Measurements from ENCODE around the gene PAK6. TPM values are rescaled to one million over a fixed set of nuclear protein-coding genes. Genes with fewer than 3 reads are reported as not detected.

Gene PAK6
- total and polyA plus RNA-seq, 9 of the 15 experiments (the other 6 are each of a cell fraction or from before 2014, with no cell fraction given), result 0.03 to 0.74 (median 0.16) TPM; not detected in 2

- TF ChIP-seq HBP1 (CRISPR knock-in tag; IDR thresholded peaks at IDR 0.05) (no peak), CTBP1 (IDR thresholded peaks at IDR 0.05; ENCODE audit: borderline replicate concordance) (peak; percentile 62; the same call in 1 of the 2 replicates), CBFB (CRISPR knock-in tag; IDR thresholded peaks at IDR 0.05) (no peak), BRD4 (IDR thresholded peaks at IDR 0.05) (no peak), PTTG1 (tag; IDR thresholded peaks at IDR 0.05; ENCODE audit: low read depth) (no peak), EWSR1 (IDR thresholded peaks at IDR 0.05; ENCODE audit: borderline replicate concordance, low read depth, partially characterized antibody) (no peak), POLR2A (conservative IDR thresholded peaks at IDR 0.05) (no peak), STAT5A (IDR thresholded peaks at IDR 0.05; ENCODE audit: borderline replicate concordance, low read length) (no peak), ZNF224 (CRISPR knock-in tag; IDR thresholded peaks at IDR 0.05) (no peak), L3MBTL2 (IDR thresholded peaks at IDR 0.05) (peak; percentile 69), DACH1 (IDR thresholded peaks at IDR 0.05; ENCODE audit: partially characterized antibody) (no peak), MEF2D (tag; conservative IDR thresholded peaks at IDR 0.05; ENCODE audit: low read depth) (no peak), SRSF3 (IDR thresholded peaks at IDR 0.05; ENCODE audit: insufficient read depth, low read length) (no peak), PHF21A (IDR thresholded peaks at IDR 0.05; ENCODE audit: borderline replicate concordance, low read depth) (no peak), BCLAF1 (IDR thresholded peaks at IDR 0.05; ENCODE audit: borderline replicate concordance in 1 of 2, control insufficient read depth in 1 of 2, low read depth in 2 of 2, low read length in 1 of 2) (no peak), ILF3 (IDR thresholded peaks at IDR 0.05; ENCODE audit: borderline replicate concordance) (no peak), KDM2B (CRISPR knock-in tag; IDR thresholded peaks at IDR 0.05) (no peak), KLF16 (IDR thresholded peaks at IDR 0.05) (0 out of 2 replicates have a peak, but pooled peaks have one; percentile 11)
- TF ChIP-seq, protein P1, sequence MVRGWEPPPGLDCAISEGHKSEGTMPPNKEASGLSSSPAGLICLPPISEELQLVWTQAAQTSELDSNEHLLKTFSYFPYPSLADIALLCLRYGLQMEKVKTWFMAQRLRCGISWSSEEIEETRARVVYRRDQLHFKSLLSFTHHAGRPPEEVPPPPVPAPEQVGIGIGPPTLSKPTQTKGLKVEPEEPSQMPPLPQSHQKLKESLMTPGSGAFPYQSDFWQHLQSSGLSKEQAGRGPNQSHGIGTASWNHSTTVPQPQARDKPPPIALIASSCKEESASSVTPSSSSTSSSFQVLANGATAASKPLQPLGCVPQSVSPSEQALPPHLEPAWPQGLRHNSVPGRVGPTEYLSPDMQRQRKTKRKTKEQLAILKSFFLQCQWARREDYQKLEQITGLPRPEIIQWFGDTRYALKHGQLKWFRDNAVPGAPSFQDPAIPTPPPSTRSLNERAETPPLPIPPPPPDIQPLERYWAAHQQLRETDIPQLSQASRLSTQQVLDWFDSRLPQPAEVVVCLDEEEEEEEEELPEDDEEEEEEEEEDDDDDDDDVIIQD (CRISPR knock-in tag; IDR thresholded peaks at IDR 0.05), result no peak
- TF ChIP-seq, protein P2, sequence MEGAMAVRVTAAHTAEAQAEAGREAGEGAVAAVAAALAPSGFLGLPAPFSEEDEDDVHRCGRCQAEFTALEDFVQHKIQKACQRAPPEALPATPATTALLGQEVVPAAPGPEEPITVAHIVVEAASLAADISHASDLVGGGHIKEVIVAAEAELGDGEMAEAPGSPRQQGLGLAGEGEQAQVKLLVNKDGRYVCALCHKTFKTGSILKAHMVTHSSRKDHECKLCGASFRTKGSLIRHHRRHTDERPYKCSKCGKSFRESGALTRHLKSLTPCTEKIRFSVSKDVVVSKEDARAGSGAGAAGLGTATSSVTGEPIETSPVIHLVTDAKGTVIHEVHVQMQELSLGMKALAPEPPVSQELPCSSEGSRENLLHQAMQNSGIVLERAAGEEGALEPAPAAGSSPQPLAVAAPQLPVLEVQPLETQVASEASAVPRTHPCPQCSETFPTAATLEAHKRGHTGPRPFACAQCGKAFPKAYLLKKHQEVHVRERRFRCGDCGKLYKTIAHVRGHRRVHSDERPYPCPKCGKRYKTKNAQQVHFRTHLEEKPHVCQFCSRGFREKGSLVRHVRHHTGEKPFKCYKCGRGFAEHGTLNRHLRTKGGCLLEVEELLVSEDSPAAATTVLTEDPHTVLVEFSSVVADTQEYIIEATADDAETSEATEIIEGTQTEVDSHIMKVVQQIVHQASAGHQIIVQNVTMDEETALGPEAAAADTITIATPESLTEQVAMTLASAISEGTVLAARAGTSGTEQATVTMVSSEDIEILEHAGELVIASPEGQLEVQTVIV (CRISPR knock-in tag; IDR thresholded peaks at IDR 0.05; ENCODE audit: borderline replicate concordance), result no peak
Measured at GRCh38 chr15:40279437-40280141, 40.7 kb downstream of the PAK6 start (continued).

All from K562 (cell line).